Middle frontal gyrus (tissue), 1 donor: ENCODE data around the gene RTP5.
"Not testable (repeated sequence)": the region's sequence is repeated elsewhere in the genome, so short reads cannot be mapped to it uniquely, and the experiment has no call there.

Experiments used
- DNase-seq: peaks from one replicate; pipeline ENCODE4 v3.0.0-alpha.2; 2015; ENCODE audit warnings: low spot score; ENCODE audit errors: extremely low spot score

The RTP5 gene

DNA sequence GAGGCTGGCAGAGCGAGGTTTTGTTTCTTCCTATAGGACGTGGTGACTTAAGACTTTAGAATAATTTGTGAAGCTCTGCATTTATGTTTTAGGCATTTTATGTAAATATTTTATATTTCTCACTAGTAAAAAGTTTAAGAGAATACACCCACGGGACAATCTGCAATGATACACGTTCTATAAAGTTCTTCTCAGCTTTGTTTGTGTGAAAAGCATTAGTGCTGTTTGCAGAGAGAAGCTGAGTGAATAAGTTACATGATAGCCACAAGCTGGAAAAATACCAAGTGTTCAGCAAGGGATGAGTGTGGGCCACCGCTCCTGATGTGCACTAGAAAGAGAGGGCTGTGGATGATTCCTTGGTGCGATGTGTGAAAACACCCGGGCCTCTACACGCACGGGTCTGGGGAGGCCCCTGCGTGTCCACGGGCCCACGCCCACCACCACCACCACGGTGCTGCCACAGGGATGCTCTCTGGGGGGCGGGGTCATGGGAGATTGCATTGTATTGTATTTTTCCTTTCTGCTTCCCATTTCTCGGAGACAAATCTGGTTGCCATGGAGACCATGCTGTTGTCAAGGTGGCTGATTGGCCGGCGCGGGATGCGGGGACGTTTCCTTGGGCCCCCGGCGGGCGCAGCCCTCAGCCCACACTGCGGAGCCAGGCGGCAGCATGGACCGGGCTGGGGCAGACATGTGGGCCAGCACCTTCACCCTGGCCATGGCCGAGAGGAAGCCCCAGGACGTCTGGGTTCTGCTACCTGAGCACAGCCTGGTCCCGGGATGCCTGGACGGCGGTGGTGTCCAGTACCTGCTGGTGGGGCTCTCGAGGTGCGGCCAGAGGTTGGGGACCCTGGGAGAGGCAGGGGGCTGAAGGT, at the start of gene RTP5:
Gene RTP5, plus strand, starts transcription at position 643 of the 875 bp plus-strand sequence. Its CDS starts 28 bp downstream, at position 671.
- DNase-seq: no peak

DNA sequence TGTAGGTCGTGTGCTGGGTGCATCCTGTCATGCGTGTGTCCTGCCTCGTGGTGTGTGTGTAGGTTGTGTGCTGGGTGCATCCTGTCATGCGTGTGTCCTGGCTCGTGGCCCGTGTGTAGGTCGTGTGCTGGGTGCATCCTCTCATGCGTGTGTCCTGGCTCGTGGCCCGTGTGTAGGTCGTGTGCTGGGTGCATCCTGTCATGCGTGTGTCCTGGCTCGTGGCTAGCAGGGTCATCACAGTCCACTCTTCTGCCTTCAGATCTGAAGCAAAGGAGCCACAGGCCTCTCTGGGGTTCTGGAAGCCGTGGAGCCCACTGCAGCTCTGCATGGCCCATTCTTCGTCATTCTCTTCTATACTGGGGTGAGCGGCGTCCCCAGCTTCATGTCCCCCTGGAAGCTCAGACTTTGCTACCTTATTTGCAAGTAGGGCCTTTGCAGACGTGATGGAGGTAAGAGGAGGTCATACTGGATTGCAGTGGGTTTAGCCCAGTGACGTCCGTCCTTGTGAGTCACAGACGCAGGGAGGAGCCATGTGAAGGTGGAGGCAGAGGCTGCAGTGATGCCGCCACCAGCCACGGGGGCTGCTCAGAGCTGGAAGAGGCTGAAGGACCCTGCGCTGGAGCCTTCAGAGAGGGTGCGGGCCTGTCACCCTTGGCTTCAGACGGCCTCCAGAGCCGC, 49.4 kb upstream of the RTP5 start:
- not testable (repeated sequence) for DNase-seq

DNA sequence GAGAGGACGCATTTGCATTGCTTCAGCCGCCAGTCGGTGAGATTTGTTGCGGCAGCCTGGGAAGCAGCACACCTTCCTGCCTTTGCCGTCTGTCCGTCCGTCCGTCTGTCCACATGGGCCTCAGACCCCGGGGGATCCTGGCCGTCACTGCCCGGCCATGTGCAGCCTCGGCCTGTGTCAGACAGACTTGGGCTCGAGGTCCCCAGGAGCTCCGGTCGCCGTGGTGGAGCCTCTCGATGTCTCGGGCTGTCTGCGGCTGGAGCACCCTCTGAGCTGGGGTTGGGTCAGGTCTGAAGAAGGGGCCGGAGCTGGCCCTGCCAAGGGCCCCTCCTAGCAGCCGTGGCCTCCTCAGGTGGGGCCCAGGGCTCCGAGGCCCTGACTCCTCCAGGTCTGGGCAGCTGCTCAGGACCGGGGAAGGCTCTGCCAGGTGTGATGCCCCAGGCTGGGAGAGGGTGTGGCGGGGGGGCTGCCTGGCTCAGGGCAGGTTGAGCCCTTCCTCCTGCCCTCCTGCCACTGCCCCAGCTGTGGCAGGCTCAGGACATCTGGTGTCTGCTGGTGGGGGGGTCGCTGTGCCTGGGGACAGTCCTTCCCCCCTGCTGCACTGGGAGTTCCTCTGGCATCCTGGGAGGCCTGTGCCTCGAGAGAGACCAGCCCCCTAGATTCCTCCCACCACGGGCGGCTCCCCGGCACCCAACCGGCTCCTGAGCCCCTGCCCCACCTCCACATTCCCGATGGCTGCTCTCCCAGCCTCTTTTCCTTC, 48.7 kb upstream of the RTP5 start:
- DNase-seq: no peak

DNA sequence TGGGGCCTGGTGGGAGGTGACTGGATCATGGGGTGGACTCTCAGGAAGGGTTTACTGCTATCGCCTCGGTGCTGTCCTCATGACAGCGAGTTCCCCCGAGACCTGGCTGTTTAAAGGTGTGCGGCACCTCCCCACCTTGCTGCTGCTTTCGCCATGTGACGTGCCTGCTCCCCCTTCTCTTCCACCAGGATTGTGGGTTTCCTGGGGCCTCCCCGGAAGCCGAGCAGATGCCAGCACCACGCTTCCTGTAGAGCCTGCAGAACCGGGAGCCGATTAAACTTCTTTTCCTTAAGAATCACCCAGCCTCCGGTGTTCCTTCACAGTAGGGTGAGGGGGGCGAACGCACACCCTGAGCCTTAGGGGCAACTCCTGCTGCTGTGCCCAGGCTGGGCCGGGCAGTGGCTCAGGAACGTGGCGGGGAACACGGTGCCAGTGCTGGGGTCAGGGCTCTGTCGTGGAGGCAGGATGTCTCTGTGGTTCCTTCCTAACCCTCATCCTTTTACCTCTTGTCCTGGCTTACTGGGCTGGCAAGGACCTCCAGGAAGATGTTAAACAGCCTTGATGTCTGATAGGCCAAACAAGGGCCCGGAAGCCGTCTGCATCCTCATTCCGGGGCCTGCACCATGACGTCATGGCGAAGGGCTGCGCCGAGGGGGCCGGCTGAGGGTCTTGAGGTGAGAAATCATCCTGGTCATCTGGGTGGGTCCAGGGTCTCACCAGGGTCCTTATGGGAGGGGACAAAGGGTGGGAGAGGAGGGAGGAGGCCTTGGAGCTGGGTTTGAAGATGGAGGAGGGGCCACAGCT, 47.9 kb upstream of the RTP5 start:
- DNase-seq: no peak

DNA sequence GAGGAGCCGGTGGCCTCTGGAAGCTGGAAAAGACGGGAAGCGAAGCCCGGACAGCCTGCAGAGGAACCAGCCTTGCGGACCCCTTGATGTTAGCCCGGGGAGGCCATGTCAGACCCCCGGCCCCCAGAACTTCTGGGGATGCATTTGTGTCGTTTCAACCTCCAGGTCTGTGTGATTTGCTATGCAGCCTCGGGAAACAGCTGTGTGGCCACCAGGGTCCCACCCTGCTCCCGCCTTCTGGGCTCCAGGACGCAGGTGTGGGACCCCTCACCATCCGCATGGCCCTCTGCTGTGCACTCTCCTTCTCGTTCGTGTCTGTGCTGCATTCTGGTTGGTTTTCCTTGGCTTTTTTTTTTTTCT, 47.3 kb upstream of the RTP5 start:
- no peak for DNase-seq

DNA sequence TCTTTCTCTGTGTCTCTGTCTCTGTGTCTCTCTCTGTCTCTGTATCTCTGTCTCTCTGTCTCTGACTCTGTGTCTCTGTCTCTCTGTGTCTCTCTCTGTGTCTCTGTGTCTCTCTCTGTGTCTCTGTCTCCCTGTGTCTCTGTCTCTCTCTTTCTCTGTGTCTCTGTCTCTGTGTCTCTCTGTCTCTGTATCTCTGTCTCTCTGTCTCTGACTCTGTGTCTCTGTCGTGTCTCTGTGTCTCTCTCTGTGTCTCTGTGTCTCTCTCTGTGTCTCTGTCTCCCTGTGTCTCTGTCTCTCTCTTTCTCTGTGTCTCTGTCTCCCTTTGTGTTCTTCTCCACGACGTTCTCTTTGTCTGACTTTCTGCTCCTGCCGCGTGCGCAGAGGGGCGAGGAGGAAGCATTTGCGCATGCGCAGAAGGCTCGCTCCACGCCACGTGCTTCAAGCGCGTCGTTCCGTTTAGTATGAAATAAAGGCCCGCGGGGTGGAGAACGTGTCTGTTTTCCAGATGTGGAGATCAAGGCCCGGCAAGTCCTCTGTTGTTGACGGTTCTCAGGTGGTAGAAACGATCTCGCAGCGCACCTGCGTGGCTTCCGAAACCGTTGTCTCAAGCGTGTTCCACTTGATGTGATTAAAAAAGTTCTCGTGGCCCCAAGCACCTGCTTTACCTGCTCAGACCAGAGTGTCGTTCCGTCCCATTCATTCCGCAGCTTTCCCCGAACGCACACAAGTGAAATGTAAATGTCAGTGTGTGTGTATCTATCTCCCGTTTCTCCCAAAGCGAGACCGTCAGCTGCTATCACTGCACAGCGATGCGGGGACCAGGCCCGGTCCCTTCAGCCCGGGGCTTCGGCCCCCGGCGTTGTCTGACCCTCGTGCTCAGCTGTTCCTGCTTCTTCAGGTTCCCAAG, 45.7 kb upstream of the RTP5 start:
- not testable (repeated sequence) for DNase-seq

DNA sequence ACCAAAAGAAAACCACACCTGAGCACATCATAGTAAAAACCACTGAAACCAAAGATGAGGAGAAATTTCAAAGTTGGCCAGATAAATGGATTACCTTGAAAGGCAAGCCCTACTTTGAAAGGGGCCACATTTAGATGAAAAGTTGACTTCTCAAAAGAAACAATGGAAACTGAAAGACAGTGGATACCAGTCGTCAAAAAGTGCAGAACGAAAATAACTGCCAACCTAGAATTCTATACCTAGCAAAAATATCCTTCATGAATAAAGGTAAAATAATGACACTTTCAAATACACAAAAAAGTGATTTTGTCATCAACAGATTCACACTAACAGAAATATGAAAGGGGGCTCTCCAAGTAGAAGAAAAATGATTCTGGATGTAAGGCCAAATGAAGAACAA, 42.1 kb upstream of the RTP5 start:
- DNase-seq: no peak

DNA sequence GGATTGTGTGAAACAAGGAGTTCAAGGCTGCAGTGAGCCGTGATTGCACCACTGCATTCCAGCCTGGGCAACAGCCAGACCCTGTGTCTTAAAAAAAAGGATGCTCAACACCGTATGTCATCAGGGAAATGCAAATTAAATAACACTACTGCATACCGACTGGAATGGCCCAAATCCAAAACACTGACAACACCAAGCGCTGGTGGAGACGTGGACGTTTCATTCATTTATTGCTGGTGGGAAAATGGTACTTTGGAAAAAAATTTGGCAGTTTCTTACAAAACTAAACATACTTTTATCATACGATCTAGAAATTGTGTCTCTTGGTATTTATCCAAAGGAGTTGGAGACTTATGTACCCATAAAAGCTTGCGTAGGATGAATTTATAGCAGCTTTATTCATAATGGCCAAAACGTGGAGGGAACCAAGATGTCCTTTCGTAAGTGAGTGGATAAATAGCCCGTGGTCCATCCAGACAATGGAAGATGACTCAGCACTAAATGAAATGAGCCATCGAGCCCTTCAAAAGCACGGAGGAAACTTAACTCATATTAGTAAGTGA, 36.3 kb upstream of the RTP5 start:
- no peak for DNase-seq

DNA sequence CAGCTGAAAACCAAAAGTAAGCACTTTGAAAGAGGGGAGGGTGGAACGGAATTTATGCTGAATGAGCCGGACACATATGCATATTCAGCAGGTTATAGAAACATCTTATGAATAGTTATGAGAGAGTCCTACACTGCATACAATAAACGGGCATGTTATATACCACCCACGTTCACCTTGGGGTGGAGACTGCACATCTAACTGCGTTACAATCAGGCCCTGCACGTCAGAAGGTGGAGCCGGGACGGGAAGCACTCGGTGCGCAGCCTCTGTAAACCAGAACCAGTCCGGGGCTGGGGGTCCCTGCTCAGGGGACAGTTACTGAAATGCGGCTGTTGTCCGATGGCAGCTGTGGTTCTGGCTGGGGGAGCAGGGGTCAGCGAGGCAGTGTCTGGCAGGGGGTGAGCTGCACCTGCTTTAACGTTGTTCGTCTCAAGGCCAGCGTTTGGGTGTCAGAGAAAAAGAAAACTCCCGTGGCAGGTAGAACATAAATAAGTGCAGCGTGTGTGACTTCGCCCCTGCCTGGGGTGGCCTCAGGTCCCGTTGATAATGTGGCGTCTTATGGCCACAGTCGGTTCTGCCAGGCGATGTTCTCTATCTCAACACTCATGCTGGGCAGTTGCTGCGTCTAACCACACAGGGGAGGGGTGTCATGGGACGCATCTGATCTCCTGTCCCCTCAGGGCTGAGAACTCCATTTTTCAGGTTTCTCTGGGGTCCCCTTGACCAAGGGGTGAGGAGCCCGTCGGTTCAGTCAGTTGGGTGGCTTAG, 35.6 kb upstream of the RTP5 start:
- DNase-seq: not testable (repeated sequence)

DNA sequence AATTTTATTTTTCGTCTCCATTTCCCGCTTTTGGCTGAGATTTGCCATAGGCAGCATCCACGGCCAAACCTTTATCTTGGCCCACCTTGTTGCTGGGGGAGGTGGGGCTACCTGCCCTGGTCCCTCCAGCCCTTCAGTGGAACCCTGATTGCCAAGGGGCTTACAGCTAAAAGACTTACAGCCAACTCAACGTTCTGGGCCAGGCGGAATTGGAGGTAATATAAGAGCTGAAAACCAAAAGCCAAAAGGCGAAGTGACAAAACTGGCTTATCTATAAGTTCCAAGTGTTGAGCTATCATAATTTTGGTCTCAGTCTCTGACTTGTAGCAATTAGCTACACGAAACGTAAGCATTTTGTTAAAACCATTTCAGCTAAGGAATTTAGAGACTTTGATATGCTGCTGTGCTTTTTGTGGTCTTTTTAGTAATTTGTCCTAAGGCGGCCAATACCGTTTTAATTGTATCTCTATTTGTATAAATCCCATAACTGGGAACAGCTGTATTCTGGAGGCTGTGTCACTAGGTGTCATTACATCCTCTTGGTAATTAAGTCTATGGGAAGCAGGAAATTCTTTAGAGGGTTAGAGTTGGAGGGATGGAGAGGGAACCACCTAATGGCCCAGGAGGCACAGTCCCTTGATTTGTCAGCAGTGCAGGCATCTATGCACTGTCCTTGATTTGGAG, 34.9 kb upstream of the RTP5 start:
- no peak for DNase-seq

DNA sequence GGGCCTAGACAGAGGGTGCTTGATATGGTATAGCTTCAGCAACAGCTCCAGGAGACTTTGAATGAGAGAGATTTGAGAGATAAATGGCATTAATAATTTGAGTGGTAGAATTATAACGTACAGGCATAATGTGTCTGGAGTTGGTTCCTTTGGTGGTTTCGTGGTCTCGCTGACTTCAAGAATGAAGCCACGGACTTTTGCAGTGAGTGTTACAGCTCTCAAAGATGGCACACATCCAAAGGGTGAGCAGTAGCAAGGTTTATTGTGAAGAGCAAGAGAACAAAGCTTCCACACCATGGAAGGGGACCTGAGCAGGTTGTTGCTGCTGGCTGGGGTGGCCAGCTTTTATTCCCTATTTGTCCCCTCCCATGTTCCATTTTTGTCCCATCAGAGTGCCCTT, 33.9 kb upstream of the RTP5 start:
- DNase-seq: no peak

DNA sequence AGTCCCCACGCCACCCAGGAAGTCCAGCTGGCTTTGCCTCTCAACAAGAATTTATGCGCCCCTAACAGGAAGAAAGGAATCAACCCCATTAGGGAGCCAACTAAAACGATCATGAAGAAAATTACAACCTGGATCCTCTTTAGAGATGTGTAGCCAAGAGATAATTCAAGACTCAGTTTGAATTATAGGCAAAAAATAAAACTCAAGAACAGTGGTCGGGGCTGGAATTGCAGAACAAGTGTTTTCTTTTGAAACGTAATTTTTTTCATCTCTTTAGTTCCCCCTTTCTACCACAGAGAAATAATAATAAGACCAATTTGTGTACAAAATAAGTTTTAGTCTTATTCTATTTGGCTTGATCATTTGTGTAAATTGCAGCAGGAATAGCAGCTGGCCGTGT, 33.2 kb upstream of the RTP5 start:
- DNase-seq: no peak

DNA sequence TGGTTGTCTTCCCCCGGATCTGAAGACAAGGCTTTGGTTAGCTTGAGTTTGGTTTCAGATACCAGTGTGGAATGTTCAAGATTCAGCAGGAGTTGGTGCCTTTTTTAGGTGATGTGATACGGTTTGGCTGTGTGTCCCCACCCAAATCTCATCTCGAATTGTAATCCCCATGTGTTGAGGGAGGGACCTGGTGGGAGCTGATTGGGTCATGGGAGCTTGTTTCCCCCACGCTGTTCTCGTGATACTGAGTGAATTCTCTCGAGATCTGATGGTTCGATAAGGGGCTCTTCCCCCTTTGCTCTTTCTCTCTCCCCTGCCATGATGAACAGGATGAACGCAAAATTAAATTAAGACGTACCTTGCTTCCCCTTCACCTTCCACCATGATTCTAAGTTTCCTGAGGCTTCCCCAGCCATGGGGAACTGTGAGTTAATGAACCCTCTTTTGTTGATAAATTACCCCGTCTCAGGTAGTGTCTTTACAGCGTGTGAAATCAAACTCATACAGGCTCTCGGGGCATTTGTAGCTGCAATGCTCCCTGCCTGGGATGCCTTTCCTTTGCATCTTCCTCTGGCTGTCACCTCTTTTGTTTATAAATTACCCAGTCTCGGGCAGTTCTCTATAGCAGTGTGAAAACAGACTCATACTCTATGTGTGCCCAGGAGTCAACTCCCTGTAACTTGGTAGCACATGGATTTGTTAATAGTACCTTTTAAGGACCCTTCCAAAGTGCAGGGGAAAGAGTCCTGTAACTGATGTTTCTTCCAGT, 32.1 kb upstream of the RTP5 start:
- DNase-seq: no peak

DNA sequence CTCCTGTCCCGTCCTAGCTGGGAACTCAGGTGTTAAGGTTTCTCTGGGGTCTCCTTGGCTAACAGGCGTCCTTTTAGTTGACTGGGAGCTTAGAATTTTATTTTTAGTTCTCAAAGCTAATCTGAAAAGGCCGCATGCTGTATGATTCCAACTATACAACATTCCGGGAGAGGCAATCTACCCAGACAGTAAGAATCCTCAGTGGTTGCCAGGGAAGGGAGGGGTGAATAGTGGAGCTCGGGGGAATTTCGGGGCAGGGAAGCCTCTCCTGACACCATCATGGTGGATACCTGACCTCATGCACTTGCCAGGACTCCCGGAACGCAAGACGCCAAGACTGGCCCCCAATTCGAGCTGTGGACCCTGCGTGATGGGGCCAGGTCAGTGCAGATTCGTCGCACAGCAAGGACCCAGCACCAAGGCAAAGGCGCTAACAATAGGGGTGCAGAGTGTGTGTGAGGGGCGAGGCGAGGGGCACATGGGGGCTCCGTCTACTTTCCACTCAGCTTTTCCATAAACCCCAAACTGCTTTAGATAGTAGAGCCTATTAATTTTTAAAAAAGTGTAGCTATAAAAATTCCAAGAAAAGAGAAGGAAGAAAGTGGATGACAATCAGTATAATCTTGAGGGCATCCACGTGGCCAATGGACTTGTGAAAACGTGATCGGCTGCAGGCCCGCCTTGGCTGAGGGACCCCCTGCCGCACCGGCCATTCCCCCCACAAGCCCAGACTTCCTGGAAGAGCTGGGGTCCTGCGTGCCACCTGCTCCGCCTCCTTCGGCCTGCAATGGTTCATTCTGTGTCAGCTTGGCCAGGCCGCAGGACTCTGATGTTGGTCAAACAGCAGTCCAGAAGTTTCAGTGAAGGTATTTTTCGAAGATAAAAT, 28.1 kb upstream of the RTP5 start:
- no peak for DNase-seq

DNA sequence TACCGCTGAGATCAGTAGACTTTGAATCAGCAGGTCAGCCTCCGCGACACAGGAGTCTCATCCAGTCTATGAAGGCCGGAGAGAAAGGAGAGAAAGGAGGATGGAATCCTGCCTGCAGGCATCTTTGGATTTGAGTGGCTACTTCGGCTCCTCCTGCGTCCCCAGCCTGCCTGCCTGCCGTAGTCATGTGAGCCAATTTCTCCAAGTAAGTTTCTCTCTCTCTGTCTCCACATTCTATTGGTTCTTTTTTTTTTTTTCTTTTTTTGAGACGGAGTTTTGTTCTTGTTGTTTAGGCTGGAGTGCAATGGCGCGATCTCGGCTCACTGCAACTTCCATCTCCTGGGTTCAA, 27.5 kb upstream of the RTP5 start:
- no peak for DNase-seq

DNA sequence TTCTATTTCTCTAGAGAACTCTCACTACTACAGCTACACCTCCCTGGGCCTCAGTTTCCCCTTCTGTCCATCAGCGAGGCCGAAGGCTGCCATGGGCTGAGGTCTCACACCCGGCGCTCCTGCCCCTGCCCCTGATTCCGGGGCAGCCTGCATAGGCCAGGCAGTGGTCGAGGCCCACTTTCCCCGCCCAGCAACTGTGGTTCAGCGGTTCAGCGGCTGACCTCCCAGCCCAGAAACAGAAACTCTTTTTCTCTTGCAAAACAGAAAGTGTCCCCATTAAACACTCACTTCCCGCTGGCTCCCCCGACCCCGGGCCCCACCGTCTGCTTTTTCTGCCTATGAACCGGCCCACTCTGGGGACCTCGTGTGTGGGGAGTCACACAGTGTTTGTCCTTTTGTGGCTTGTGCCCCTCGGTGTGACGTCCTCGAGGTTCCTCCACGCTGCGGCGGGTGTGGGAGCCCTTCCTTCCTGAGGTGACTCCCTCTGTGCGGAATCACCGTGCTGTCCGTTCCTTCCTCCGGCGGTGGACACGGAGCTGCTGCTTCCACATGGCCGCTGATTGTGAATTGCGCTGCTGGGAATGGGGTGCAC, 26.8 kb upstream of the RTP5 start:
- DNase-seq: no peak
